Fibroblast of lung (primary cell): ENCODE data around the gene DICER1. TPM values are rescaled to one million over a fixed set of nuclear protein-coding genes. Genes with fewer than 3 reads are reported as not detected.
"Not testable (repeated sequence)": the region's sequence is repeated elsewhere in the genome, so short reads cannot be mapped to it uniquely, and the experiment has no call there.

Source experiments
- DNase-seq, 2 donors: peaks; one replicate each; pipeline versions ENCODE4 v3.0.0 to v3.0.0-alpha.2; 2010; ENCODE audit warnings: low read depth in 2 of 2
- H2AFZ ChIP-seq: 2 replicates; pipeline ENCODE4 v1.5.1; 2012; ENCODE audit warnings: low read length, control low read depth, inconsistent platforms
- H3K27ac ChIP-seq: 2 replicates; pipeline ENCODE4 v1.5.1; 2011; ENCODE audit warnings: low read length, control low read depth; ENCODE audit not compliant: insufficient read depth
- H3K27me3 ChIP-seq: 2 replicates; pipeline ENCODE4 v1.5.1; 2011; ENCODE audit warnings: mild to moderate bottlenecking, low read length; ENCODE audit not compliant: control insufficient read depth, insufficient read depth
- H3K36me3 ChIP-seq: 2 replicates; pipeline ENCODE4 v1.5.1; 2011; ENCODE audit warnings: low read length; ENCODE audit not compliant: control insufficient read depth, insufficient read depth
- H3K4me1 ChIP-seq: 2 replicates; pipeline ENCODE4 v1.5.1; 2011; ENCODE audit warnings: low read length; ENCODE audit not compliant: control insufficient read depth, insufficient read depth; ENCODE audit errors: extremely low read depth
- H3K4me2 ChIP-seq: 2 replicates; pipeline ENCODE4 v1.5.1; 2011; ENCODE audit warnings: low read length, control low read depth; ENCODE audit not compliant: insufficient read depth; ENCODE audit errors: extremely low read depth
- H3K4me3 ChIP-seq, 4 experiments: fragments of 200-600 bp in 1 of 4; sonication (generic) in 1 of 4; replicated peaks in 1 of 4; 2 replicates each; pipeline ENCODE4 v1.5.1; 2011 to 2016; ENCODE audit warnings: low read length in 4 of 4, low read depth in 3 of 4, mild to moderate bottlenecking in 3 of 4, control low read depth in 2 of 4, inconsistent platforms in 1 of 4, mixed read lengths in 1 of 4; ENCODE audit not compliant: insufficient read depth in 1 of 4; ENCODE audit errors: control extremely low read depth in 1 of 4
- H3K79me2 ChIP-seq: 2 replicates; pipeline ENCODE4 v1.5.1; 2012; ENCODE audit warnings: mild to moderate bottlenecking, low read length, inconsistent platforms; ENCODE audit not compliant: control insufficient read depth, insufficient read depth
- H3K9ac ChIP-seq: 2 replicates; pipeline ENCODE4 v1.5.1; 2011; ENCODE audit warnings: mild to moderate bottlenecking, low read length, control low read depth; ENCODE audit not compliant: insufficient read depth
- H3K9me3 ChIP-seq: 2 replicates; pipeline ENCODE4 v1.5.1; 2012; ENCODE audit warnings: low read depth, low read length; ENCODE audit not compliant: control insufficient read depth, insufficient read depth
- H4K20me1 ChIP-seq: 2 replicates; pipeline ENCODE4 v1.5.1; 2011; ENCODE audit warnings: low read length; ENCODE audit not compliant: control insufficient read depth, insufficient read depth; ENCODE audit errors: extremely low read depth
- EZH2 ChIP-seq: IDR thresholded peaks from 2 replicates; pipeline ENCODE4 v1.5.1; 2012; ENCODE audit warnings: low read length, control low read depth, mild to moderate bottlenecking; ENCODE audit errors: missing control alignments
- polyA plus RNA-seq, 2 donors: library from polyadenylated mRNA; depleted of rRNA in 1 of 2; stranded (reverse) in 1 of 2; unstranded in 1 of 2; fragments of >200 nt; gene quantifications; 2 replicates each; pipeline ENCODE4 v1.2.1, GENCODE V29; 2011 to 2012; ENCODE audit warnings: missing spikeins in 1 of 2
- total RNA-seq: library from RNA; depleted of rRNA; stranded (reverse); fragments of >200 nt; gene quantifications from 2 replicates; pipeline ENCODE4 v1.2.1, GENCODE V29; 2014
- TF ChIP-seq, protein P1 (sequence below), 2 donors: IDR thresholded peaks in 1 of 2; conservative IDR thresholded peaks in 1 of 2; 1 replicate in 1 of 2; 2 replicates in 1 of 2; pipeline ENCODE4 v1.5.1; 2011 to 2012; ENCODE audit warnings: low read length in 2 of 2, control low read depth in 1 of 2, inconsistent platforms in 1 of 2, low read depth in 1 of 2, mild to moderate bottlenecking in 1 of 2

DICER1 gene
- total and polyA plus RNA-seq, 2 donors (not counting 1 experiment from before 2014, with no cell fraction given): 20.3 to 28.7 TPM

DNA sequence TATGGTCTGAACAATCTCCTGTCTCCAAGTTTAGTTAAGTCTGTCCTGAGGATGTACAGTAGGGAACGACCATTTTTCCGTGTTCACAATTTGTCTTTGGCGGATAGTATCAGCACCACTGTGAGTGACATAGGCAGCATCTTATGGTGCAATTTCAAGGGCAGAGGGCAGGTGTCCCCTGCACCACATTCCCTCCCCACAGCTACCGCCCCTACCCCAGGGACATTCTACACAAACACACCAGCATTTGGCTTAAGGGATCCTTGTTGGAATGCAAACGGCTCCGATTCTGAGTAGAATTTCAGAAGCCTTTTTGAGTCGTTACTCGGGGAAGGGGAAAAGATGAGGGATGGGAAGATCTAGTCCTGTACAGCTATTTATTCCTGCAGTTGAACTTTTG is 25.1 kb upstream of the DICER1 start:
- no peak overlapping the region for H2AFZ ChIP-seq
- H3K9ac ChIP-seq: no peak overlapping the region
- H3K4me3 ChIP-seq: no peak overlapping the region
- DNase-seq: no peak
- no peaks in the 10 kb centered on the region for H4K20me1 ChIP-seq
- H3K36me3 ChIP-seq: no peaks in the 10 kb centered on the region
- H3K79me2 ChIP-seq: no peaks in the 10 kb centered on the region
- H3K4me2 ChIP-seq: no peak overlapping the region
- H3K4me1 ChIP-seq: peaks cover 2% of the 10 kb centered on the region
- no peak for TF ChIP-seq EZH2
- TF ChIP-seq, protein P1, sequence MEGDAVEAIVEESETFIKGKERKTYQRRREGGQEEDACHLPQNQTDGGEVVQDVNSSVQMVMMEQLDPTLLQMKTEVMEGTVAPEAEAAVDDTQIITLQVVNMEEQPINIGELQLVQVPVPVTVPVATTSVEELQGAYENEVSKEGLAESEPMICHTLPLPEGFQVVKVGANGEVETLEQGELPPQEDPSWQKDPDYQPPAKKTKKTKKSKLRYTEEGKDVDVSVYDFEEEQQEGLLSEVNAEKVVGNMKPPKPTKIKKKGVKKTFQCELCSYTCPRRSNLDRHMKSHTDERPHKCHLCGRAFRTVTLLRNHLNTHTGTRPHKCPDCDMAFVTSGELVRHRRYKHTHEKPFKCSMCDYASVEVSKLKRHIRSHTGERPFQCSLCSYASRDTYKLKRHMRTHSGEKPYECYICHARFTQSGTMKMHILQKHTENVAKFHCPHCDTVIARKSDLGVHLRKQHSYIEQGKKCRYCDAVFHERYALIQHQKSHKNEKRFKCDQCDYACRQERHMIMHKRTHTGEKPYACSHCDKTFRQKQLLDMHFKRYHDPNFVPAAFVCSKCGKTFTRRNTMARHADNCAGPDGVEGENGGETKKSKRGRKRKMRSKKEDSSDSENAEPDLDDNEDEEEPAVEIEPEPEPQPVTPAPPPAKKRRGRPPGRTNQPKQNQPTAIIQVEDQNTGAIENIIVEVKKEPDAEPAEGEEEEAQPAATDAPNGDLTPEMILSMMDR (conservative IDR thresholded peaks at IDR 0.05 in 1 of 2, IDR thresholded peaks at IDR 0.05 in 1 of 2; ENCODE audit: low read depth in 1 of 2, low read length in 2 of 2): no peak
- peaks cover under 1% of the 10 kb centered on the region for H3K27me3 ChIP-seq
- H3K27ac ChIP-seq: no peak overlapping the region
- H3K9me3 ChIP-seq: no peaks in the 10 kb centered on the region

DNA sequence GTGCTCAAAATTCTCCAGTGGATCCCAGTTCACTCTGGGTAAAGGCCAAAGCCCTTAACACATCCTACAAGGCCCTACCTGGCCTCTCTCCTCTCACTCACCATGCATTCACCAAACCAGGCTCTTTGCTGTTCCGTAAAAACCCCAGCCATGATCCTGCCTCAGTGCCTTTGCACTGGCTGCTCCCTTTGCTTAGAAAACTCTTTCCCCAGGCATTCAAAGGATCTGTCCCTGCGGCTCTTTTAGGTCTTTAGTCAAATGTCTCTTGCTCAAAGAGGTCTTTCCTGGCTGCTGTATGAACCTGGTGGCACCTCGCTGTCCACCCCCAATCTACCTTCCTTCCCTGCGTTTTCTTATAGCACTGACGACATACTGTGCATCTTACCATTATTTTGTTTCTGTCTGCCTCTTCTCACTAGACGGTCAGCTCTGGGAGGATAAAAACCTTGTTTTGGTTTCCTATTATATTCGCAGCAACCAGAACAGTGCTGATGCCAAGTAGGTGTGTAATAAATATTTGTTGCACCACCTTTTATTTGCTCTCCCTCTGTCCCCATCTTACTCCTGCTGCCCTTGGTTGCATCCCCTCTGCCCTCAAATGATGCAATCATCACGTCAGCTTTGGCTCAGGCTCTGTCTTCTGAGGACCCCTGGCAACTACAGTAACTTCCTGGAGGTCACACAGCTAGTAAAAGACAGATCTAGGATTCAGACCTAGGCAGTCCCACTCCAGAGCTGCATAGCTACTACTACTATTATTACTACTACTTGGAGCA is 23.8 kb upstream of the DICER1 start:
- H3K27me3 ChIP-seq: no peaks in the 10 kb centered on the region
- H3K9ac ChIP-seq: no peak overlapping the region
- no peaks in the 10 kb centered on the region for H4K20me1 ChIP-seq
- TF ChIP-seq EZH2: no peak
- TF ChIP-seq, protein P1 (conservative IDR thresholded peaks at IDR 0.05 in 1 of 2, IDR thresholded peaks at IDR 0.05 in 1 of 2; ENCODE audit: low read depth in 1 of 2, low read length in 2 of 2): no peak
- DNase-seq: no peak
- H3K9me3 ChIP-seq: no peaks in the 10 kb centered on the region
- H3K4me1 ChIP-seq: peaks cover 2% of the 10 kb centered on the region
- H2AFZ ChIP-seq: no peak overlapping the region
- H3K4me2 ChIP-seq: no peak overlapping the region
- no peak overlapping the region for H3K27ac ChIP-seq
- H3K4me3 ChIP-seq: no peak overlapping the region
- no peaks in the 10 kb centered on the region for H3K79me2 ChIP-seq
- H3K36me3 ChIP-seq: no peaks in the 10 kb centered on the region

DNA sequence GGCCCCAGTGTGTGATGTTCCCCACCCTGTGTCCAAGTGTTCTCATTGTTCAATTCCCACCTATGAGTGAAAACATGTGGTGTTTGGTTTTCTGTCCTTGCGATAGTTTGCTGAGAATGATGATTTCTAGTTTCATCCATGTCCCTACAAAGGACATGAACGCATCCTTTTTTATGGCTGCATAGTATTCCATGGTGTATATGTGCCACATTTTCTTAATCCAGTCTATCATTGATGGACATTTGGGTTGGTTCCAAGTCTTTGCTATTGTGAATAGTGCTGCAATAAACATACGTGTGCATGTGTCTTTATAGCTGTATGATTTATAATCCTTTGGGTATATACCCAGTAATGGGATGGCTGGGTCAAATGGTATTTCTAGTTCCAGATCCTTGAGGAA is 18.3 kb upstream of the DICER1 start:
- not testable (repeated sequence) for H3K9me3 ChIP-seq, H3K27me3 ChIP-seq, H3K36me3 ChIP-seq, H2AFZ ChIP-seq, H3K79me2 ChIP-seq, H3K4me1 ChIP-seq, H3K4me2 ChIP-seq, H3K27ac ChIP-seq, H3K4me3 ChIP-seq, H3K9ac ChIP-seq, DNase-seq, H4K20me1 ChIP-seq
